Measurements from ENCODE around the gene CRX.
A peak's percentile ranks its signal among the peaks of the same experiment; 100 is the strongest.
"Not testable (repeated sequence)": the region's sequence is repeated elsewhere in the genome, so short reads cannot be mapped to it uniquely, and the experiment has no call there.

Gene CRX

GRCh38 chr19:47860602-47861297 is 39.0 kb downstream of the CRX start:
- DNase-seq (ENCODE audit: extremely low read depth, insufficient read length): no peak
- Histone ChIP-seq H3K4me3 (replicated peaks; ENCODE audit: low read depth, low read length) (no peak overlapping the region), H3K27me3 (replicated peaks; ENCODE audit: control insufficient read depth, insufficient read depth, low read length) (no peaks in the 10 kb centered on the region), H3K36me3 (ENCODE audit: control insufficient read depth, insufficient read depth, low read length) (no peaks in the 10 kb centered on the region)
- no peak for TF ChIP-seq CTCF (IDR thresholded peaks at IDR 0.05; ENCODE audit: insufficient read depth, low read length, poor library complexity, severe bottlenecking)

DNA sequence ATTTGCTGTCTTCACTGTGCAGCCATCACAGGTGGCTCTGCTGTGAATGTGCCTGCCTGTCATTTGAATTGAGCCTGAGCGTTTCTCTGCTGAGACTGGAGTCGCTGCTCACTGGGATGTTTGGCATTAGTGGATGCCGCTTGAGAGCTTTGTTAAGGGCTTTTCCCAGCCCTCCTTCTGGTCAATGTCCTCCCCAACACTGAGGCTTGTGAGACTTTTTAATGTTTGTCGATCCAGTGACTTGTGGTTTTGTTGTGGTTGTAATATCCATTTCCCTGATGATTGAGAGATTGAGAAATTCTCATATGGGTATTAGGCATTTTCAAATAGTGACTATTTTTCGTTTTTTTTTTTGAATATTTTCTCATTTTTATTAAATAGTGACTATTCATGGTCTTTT is 39.9 kb downstream of the CRX start:
- Histone ChIP-seq H3K27me3 (replicated peaks; ENCODE audit: control insufficient read depth, insufficient read depth, low read length) (no peaks in the 10 kb centered on the region), H3K36me3 (ENCODE audit: control insufficient read depth, insufficient read depth, low read length) (no peaks in the 10 kb centered on the region), H3K4me3 (replicated peaks; ENCODE audit: low read depth, low read length) (no peak overlapping the region)
- TF ChIP-seq CTCF (IDR thresholded peaks at IDR 0.05; ENCODE audit: insufficient read depth, low read length, poor library complexity, severe bottlenecking): no peak
- no peak for DNase-seq (ENCODE audit: extremely low read depth, insufficient read length)

- no peaks in the 10 kb centered on the region for H3K36me3 ChIP-seq (ENCODE audit: control insufficient read depth, insufficient read depth, low read length)
- DNase-seq (ENCODE audit: extremely low read depth, insufficient read length): peak; percentile 51
- TF ChIP-seq CTCF (IDR thresholded peaks at IDR 0.05; ENCODE audit: insufficient read depth, low read length, poor library complexity, severe bottlenecking): peak; percentile 98
- H3K4me3 ChIP-seq (replicated peaks; ENCODE audit: low read depth, low read length): no peak overlapping the region
- H3K27me3 ChIP-seq (replicated peaks; ENCODE audit: control insufficient read depth, insufficient read depth, low read length): no peaks in the 10 kb centered on the region
Observed at GRCh38 chr19:47863514-47863936, 41.8 kb downstream of the CRX start.

GRCh38 chr19:47865166-47865565 is 43.4 kb downstream of the CRX start:
- Histone ChIP-seq H3K27me3 (replicated peaks; ENCODE audit: control insufficient read depth, insufficient read depth, low read length) (no peaks in the 10 kb centered on the region), H3K4me3 (replicated peaks; ENCODE audit: low read depth, low read length) (no peak overlapping the region), H3K36me3 (ENCODE audit: control insufficient read depth, insufficient read depth, low read length) (no peaks in the 10 kb centered on the region)
- TF ChIP-seq CTCF (IDR thresholded peaks at IDR 0.05; ENCODE audit: insufficient read depth, low read length, poor library complexity, severe bottlenecking): no peak
- DNase-seq (ENCODE audit: extremely low read depth, insufficient read length): no peak

DNA sequence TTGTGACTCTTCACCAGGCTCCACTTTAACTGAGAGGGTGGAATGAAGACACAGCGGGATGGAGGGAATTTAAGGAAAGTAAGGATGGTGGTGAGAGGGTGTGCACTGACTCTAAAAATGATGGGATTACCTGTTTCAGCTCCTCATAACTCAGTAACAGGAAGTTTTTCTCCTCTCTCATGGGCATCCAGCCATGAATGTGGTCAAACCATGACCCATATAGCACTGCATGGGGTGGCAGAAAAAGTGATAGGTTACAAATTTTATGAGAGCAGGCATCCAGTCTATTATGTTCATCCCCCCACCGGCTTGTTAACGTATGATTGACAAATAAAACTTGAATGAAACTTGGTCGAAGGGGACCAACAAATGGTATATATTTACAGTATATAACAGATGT is 57.2 kb downstream of the CRX start:
- no peak for DNase-seq (ENCODE audit: extremely low read depth, insufficient read length)
- no peak for TF ChIP-seq CTCF (IDR thresholded peaks at IDR 0.05; ENCODE audit: insufficient read depth, low read length, poor library complexity, severe bottlenecking)
- no peaks in the 10 kb centered on the region for H3K27me3 ChIP-seq (replicated peaks; ENCODE audit: control insufficient read depth, insufficient read depth, low read length)
- no peaks in the 10 kb centered on the region for H3K36me3 ChIP-seq (ENCODE audit: control insufficient read depth, insufficient read depth, low read length)
- H3K4me3 ChIP-seq (replicated peaks; ENCODE audit: low read depth, low read length): no peak overlapping the region

- not testable (repeated sequence) for H3K27me3 ChIP-seq (replicated peaks; ENCODE audit: control insufficient read depth, insufficient read depth, low read length); H3K4me3 ChIP-seq (replicated peaks; ENCODE audit: low read depth, low read length); DNase-seq (ENCODE audit: extremely low read depth, insufficient read length); H3K36me3 ChIP-seq (ENCODE audit: control insufficient read depth, insufficient read depth, low read length)
Observed at GRCh38 chr19:47879385-47879784, 57.6 kb downstream of the CRX start.

Data from GM06990 (cell line).